ENCODE results near the gene AR. TPM values are rescaled to one million over a fixed set of nuclear protein-coding genes. Genes with fewer than 3 reads are reported as not detected.

The AR gene
- total and polyA plus RNA-seq, 2 of the 13 experiments (the other 11 are each of a cell fraction or from before 2014, with no cell fraction given), result not detected

DNA sequence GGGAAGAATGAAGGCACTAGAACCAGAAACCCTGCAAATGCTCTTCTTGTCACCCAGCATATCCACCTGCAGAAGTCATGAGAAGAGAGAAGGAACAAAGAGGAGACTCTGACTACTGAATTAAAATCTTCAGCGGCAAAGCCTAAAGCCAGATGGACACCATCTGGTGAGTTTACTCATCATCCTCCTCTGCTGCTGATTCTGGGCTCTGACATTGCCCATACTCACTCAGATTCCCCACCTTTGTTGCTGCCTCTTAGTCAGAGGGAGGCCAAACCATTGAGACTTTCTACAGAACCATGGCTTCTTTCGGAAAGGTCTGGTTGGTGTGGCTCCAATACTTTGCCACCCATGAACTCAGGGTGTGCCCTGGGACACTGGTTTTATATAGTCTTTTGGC is 181.7 kb downstream of the AR start:
- ChIA-PET CTCF (ENCODE audit: low intra/inter-chr PET ratio, low total read pairs) (no interaction called here), POLR2A (no interaction called here)
- Histone ChIP-seq H3K4me3 (replicated peaks in 1 of 3; ENCODE audit: insufficient read depth in 1 of 3, low read depth in 2 of 3, low read length in 3 of 3) (no peak overlapping the region), H3K9ac (ENCODE audit: insufficient read depth, low read depth, low read length) (no peak overlapping the region), H3K4me1 (ENCODE audit: insufficient read depth, low read length) (no peaks in the 10 kb centered on the region), H3K9me3 (ENCODE audit: low read length) (peaks cover 28% of the 10 kb centered on the region), H3K27ac (ENCODE audit: extremely low read length, insufficient read depth, low read length) (no peak overlapping the region), H4K20me1 (ENCODE audit: insufficient read depth, low read length) (no peaks in the 10 kb centered on the region), H3K4me2 (ENCODE audit: low read depth, low read length) (no peak overlapping the region), H3K79me2 (ENCODE audit: insufficient read depth, low read length) (no peaks in the 10 kb centered on the region), H3K36me3 (replicated peaks in 1 of 2; ENCODE audit: control insufficient read depth in 1 of 2, insufficient read depth in 2 of 2, low read length in 2 of 2) (no peaks in the 10 kb centered on the region), H3K27me3 (ENCODE audit: control insufficient read depth in 1 of 2, insufficient read depth in 2 of 2, low read length in 2 of 2) (no peaks in the 10 kb centered on the region), H2AFZ (ENCODE audit: low read length) (no peak overlapping the region)
- intact Hi-C loops (cut with micrococcal nuclease; ENCODE audit: unreplicated experiment), result no loop called here
- no peak for FAIRE-seq
- no peak for ATAC-seq
- in situ Hi-C loops (cut with HindIII; ENCODE audit: extremely low pct_ligation_motif_present, low pct_unique_long_range_greater_than_20kb), result no loop called here
- no peak for DNase-seq (ENCODE audit: low spot score)
- TF ChIP-seq, protein P1, sequence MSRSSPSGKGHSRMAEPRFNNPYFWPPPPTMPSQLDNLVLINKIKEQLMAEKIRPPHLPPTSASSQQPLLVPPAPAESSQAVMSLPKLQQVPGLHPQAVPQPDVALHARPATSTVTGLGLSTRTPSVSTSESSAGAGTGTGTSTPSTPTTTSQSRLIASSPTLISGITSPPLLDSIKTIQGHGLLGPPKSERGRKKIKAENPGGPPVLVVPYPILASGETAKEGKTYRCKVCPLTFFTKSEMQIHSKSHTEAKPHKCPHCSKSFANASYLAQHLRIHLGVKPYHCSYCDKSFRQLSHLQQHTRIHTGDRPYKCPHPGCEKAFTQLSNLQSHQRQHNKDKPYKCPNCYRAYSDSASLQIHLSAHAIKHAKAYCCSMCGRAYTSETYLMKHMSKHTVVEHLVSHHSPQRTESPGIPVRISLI (CRISPR knock-in tag; IDR thresholded peaks at IDR 0.05; ENCODE audit: borderline replicate concordance), result no peak
- TF ChIP-seq MAFF (IDR thresholded peaks at IDR 0.05; ENCODE audit: low read depth, low read length) (no peak), KAT2B (IDR thresholded peaks at IDR 0.05; ENCODE audit: borderline replicate concordance, low read depth, low read length) (no peak), ZNF296 (CRISPR knock-in tag; conservative IDR thresholded peaks at IDR 0.05) (no peak), ZNF558 (CRISPR knock-in tag; IDR thresholded peaks at IDR 0.05; ENCODE audit: borderline replicate concordance) (no peak), ZNF207 (IDR thresholded peaks at IDR 0.05; ENCODE audit: borderline replicate concordance) (no peak), ZNF337 (CRISPR knock-in tag; IDR thresholded peaks at IDR 0.05; ENCODE audit: borderline replicate concordance, low read depth) (no peak), U2AF1 (optimal IDR thresholded peaks at IDR 0.05; ENCODE audit: low read depth, low read length) (no peak), ATF1 (CRISPR knock-in tag; IDR thresholded peaks at IDR 0.05) (no peak), ZNF567 (CRISPR knock-in tag; IDR thresholded peaks at IDR 0.05; ENCODE audit: borderline replicate concordance) (no peak), RARG (CRISPR knock-in tag; IDR thresholded peaks at IDR 0.05; ENCODE audit: low read depth) (no peak), CAMTA2 (CRISPR knock-in tag; IDR thresholded peaks at IDR 0.05; ENCODE audit: borderline replicate concordance) (no peak), ZBTB3 (CRISPR knock-in tag; IDR thresholded peaks at IDR 0.05; ENCODE audit: borderline replicate concordance, low read depth) (no peak), KLF6 (CRISPR knock-in tag; IDR thresholded peaks at IDR 0.05) (no peak), ZNF143 (CRISPR knock-in tag; IDR thresholded peaks at IDR 0.05) (no peak), MBNL3 (CRISPR knock-in tag; conservative IDR thresholded peaks at IDR 0.05) (no peak), ZKSCAN8 (CRISPR knock-in tag; IDR thresholded peaks at IDR 0.05; ENCODE audit: borderline replicate concordance) (no peak)
- TF ChIP-seq, protein P2, sequence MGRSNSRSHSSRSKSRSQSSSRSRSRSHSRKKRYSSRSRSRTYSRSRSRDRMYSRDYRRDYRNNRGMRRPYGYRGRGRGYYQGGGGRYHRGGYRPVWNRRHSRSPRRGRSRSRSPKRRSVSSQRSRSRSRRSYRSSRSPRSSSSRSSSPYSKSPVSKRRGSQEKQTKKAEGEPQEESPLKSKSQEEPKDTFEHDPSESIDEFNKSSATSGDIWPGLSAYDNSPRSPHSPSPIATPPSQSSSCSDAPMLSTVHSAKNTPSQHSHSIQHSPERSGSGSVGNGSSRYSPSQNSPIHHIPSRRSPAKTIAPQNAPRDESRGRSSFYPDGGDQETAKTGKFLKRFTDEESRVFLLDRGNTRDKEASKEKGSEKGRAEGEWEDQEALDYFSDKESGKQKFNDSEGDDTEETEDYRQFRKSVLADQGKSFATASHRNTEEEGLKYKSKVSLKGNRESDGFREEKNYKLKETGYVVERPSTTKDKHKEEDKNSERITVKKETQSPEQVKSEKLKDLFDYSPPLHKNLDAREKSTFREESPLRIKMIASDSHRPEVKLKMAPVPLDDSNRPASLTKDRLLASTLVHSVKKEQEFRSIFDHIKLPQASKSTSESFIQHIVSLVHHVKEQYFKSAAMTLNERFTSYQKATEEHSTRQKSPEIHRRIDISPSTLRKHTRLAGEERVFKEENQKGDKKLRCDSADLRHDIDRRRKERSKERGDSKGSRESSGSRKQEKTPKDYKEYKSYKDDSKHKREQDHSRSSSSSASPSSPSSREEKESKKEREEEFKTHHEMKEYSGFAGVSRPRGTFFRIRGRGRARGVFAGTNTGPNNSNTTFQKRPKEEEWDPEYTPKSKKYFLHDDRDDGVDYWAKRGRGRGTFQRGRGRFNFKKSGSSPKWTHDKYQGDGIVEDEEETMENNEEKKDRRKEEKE (IDR thresholded peaks at IDR 0.05), result no peak
- TF ChIP-seq, protein P3, sequence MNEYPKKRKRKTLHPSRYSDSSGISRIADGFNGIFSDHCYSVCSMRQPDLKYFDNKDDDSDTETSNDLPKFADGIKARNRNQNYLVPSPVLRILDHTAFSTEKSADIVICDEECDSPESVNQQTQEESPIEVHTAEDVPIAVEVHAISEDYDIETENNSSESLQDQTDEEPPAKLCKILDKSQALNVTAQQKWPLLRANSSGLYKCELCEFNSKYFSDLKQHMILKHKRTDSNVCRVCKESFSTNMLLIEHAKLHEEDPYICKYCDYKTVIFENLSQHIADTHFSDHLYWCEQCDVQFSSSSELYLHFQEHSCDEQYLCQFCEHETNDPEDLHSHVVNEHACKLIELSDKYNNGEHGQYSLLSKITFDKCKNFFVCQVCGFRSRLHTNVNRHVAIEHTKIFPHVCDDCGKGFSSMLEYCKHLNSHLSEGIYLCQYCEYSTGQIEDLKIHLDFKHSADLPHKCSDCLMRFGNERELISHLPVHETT (CRISPR knock-in tag; conservative IDR thresholded peaks at IDR 0.05), result no peak
- TF ChIP-seq, protein P4, sequence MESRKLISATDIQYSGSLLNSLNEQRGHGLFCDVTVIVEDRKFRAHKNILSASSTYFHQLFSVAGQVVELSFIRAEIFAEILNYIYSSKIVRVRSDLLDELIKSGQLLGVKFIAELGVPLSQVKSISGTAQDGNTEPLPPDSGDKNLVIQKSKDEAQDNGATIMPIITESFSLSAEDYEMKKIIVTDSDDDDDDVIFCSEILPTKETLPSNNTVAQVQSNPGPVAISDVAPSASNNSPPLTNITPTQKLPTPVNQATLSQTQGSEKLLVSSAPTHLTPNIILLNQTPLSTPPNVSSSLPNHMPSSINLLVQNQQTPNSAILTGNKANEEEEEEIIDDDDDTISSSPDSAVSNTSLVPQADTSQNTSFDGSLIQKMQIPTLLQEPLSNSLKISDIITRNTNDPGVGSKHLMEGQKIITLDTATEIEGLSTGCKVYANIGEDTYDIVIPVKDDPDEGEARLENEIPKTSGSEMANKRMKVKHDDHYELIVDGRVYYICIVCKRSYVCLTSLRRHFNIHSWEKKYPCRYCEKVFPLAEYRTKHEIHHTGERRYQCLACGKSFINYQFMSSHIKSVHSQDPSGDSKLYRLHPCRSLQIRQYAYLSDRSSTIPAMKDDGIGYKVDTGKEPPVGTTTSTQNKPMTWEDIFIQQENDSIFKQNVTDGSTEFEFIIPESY (CRISPR knock-in tag; IDR thresholded peaks at IDR 0.05), result no peak
- no TSS peak for BruUV-seq (replicated peaks)
- 86% methylated on average over 1 of the region's 2 CpGs for WGBS (ENCODE audit: low lambda C conversion rate)
